GM21825 (cell line): ENCODE data around the gene PGP.
"Not testable (repeated sequence)": the region's sequence is repeated elsewhere in the genome, so short reads cannot be mapped to it uniquely, and the experiment has no call there.

Experiments
- ATAC-seq: cut with Tn5 transposase; IDR thresholded peaks from one replicate; pipeline ENCODE4 v1.9.1; 2021; ENCODE audit warnings: mild to moderate bottlenecking, moderate library complexity; ENCODE audit not compliant: unreplicated experiment

The PGP gene, protein sequence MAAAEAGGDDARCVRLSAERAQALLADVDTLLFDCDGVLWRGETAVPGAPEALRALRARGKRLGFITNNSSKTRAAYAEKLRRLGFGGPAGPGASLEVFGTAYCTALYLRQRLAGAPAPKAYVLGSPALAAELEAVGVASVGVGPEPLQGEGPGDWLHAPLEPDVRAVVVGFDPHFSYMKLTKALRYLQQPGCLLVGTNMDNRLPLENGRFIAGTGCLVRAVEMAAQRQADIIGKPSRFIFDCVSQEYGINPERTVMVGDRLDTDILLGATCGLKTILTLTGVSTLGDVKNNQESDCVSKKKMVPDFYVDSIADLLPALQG

DNA sequence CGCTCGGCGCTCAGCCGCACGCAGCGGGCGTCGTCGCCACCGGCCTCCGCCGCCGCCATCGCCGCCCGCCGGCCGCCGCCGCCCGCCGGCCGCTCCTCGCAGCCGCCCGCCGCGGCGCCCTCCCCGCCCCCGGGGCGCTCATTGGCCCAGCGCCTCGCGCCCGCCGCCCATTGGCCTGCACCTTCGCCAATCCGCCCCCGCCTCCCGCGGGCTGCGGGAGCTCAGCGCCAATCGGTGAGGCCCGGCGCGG, at the start of gene PGP:
Gene PGP, minus strand, starts transcription at position 122 of the 250 bp plus-strand sequence. Its CDS starts 63 bp downstream, at position 59.
- peak; percentile 69 for ATAC-seq

DNA sequence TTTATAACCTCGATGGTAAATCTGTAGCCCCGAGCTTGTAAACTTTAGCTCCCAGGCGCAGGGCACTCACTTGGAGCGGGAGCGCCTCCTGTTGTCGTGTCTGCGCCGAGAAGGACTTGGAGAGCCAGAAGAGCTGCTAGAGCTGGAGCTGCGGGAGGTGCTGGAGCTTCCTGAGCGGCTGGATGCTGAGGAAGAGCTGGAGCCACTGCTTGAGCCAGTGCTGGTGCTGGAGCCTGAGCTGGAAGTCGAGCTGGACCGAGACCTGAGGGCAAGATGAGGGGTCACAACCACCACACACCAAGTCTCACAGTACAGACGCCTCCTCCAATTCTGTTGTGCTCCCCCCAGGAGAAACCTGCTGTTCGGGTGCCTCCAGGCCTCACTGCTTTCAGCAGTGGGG, 48.4 kb upstream of the PGP start:
- not testable (repeated sequence) for ATAC-seq

DNA sequence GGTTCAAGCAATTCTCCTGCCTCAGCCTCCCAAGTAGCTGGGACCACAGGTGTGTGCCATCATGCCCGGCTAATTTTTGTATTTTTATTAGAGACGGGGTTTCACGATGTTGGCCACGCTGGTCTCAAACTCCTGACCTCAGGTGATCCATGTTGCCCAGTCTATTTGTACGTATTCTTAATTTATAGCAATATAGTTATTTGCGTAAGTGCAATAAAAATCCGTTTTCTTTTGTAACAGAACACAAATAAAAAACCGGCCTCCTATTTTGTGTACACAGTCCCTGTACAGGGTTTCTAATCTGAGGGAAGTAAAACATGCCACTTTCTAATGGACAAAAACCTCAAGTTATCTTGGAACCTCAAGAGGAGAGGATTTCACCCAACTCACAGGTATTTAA, 45.6 kb upstream of the PGP start:
- no peak for ATAC-seq

DNA sequence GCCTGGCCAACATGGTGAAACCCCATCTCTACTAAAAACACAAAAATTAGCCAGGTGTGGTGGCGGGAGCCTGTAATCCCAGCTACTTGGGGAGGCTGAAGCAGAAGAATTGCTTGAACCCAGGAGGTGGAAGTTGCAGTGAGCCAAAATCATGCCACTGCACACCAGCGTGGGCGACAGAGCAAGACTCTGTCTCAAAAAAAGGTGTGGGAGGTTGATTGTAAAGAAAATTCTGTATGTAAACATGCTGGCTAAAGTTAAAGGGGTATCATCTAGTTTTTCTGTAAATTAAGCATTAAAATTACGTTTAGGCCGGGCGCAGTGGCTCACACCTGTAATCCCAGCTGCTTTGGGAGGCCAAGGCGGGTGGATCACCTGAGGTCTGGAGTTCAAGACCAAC, 43.9 kb upstream of the PGP start:
- not testable (repeated sequence) for ATAC-seq

DNA sequence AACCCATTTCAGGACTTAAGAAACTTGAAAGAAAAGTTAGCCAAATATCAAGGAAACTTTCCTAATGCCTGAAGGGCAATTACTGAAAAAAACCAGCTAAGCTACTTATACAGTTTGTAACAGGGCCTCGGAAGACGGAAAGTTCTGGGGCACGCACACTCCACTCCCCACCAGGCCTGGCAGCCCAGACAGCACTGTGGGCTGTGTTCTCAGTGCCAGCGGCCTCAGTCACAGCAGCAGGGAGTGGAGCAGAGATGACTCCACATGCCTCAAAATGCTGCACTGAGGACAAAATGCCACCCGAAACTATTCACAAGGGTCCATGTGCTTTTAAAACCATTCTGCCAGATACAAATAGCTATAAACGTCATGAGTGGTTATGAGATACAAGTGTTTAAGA, 43.1 kb upstream of the PGP start:
- ATAC-seq, result no peak

DNA sequence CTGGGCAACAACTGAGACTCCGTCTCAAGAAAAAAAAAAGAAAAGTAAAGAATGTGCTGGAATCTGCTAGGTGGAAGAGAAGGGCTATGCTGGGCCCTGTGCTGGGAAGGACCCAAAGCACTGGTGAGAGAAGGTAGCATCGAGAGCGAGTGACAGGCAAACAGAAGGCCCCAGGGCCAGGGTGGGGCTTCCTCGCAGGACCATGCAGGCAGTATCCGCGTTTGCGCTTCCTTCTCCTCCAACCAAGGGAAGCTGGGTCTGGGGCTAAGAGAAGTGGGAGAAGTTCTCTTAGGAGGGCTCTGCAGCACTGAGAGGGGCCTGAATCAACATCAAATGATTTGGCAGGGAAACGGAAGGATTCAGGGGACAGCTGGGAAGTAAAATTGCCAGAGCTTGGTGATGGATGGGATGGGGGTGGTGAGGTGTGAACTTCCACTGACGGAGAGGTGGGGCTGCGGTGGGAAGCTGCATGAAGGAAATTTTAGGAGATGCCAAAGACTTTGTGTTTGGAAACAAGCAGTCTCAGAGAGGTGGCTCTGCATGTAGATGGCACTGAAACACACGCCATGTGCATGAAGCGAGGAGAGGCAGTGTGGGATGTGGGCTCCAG, 42.0 kb upstream of the PGP start:
- no peak for ATAC-seq

DNA sequence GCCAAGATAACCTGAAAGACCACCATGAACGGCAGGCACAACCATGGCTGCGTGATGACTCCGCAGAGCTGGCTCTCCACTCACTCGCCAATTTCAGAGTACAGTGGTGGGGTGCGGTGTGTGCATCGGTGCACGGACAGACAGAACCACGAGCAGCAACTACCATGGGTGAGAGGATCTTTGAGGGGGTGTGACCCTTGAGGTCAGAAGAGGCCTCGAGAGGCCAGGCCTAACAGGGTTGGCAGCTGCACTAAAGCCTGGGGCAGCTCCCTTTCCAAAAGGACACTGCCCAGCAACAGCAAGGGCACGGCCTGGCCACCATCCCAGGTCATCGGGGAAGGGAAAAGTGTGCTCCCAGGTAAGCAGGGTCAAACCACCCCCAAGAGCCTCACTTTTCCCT, 38.7 kb upstream of the PGP start:
- no peak for ATAC-seq

DNA sequence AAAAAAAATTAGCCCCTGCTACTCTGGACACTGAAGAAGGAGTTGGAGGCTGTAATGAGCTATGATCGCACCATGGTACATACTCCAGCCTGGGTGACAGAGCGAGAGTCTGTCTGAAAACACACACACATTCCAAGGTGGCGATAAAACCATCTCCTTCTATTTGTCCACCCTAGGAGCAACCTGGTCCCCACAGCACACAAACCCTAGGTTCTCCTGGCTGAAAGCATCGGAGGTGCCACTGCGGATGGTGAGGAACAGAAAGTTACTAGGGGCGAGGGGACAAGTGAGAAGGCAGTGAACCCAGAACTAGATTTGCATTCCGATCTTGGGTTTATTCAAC, 38.1 kb upstream of the PGP start:
- ATAC-seq, result no peak

DNA sequence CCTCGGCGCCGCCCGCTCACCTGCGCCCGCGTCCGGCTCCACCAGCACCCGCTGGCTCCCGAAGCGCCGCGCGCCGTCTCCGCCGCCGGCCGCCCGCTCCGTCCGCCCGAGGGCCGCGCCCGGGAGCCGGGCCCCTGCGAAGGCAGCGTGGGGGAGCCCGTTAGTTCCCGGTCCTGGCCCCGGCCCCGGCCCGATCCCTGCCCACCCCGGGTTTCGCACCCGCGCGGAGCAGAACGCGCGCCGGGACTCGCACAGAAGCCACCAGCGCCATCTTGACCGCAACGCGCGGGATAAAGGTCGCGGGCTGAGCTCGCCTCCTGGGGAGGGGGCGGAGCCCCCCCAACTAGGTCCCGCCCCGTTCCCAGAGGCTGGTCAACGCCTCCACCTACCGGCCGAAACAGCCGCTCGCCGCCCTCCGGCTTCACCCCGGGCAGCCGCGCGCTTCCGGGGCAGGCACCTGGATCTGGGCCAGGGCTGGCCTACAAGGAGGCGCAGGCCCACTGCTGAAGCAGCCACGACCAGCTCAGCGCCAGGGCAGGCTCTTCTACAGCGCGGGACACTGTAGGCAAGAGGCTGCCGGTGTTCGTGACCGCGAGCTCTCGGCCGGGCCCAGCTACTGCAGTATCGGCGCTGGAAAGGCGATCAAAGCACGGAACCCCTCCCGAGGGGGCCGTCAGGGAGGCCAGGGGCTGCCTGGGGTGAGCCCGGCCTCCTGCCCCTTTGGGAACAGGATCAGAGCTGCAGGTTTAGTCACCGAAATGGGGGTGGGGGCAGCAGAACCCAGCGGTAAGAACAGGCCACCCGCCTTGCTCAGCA, 36.9 kb upstream of the PGP start, which contains the start of gene ECI1:
Gene ECI1, minus strand, starts transcription at position 292 of the 816 bp plus-strand sequence. Its CDS starts 21 bp downstream, at position 271.
- ATAC-seq, result peak; percentile 88

DNA sequence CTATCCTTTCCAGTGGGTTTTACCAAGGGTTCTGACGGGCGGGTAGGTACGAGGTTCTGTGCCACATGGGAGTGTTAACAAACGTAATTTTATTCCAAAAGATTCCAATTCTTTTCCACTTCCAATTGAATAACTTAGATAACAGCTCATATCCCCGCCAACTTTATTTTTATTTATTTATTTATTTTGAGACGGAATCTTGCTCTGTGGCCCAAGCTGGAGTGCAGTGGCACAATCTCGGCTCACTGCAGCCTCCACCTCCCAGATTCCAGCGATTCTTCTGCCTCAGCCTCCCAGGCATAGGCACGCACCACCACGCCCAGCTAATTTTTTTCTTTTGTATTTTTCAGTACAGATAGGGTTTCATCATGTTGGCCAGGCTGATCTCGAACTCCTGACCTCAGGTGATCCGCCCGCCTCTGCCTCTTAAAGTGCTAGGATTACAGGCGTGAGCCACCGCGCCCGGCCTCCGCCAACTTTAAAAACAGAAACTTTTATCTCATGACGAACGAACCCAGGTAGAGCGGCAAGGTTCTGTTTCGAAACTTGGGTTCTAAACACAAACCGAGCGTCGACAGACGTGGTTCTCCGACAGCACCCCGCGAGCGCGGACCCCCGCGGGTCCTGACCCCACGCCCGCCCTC, 36.1 kb upstream of the PGP start:
- ATAC-seq, result no peak

DNA sequence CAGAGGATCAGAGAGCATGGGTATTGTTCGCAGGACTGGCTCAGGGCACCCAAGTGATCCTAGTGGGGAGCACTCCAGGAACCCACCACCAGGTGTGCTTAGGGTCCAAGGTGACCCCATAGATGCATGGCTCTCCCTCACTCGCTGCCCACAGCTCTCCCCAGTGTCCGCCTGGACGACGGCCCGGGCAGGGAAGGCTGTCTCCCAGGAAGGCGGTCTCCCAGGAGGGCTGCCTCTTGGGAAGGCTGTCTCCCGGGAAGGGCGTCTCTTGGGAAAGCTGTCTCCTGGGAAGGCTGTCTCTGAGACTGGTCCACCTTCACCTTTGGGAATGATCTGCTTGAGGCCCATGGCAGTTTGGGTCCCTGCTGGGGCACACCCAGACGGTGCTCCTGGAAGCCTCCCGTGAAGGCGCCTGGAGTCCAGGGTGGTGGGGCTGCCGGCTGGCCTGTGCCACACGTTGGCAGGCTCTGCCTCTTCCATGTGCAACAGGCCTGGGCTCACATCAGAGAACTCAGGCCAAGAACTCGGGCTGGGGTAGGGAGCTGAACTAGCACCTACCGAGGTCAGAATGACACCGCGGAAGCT, 31.8 kb upstream of the PGP start:
- no peak for ATAC-seq

DNA sequence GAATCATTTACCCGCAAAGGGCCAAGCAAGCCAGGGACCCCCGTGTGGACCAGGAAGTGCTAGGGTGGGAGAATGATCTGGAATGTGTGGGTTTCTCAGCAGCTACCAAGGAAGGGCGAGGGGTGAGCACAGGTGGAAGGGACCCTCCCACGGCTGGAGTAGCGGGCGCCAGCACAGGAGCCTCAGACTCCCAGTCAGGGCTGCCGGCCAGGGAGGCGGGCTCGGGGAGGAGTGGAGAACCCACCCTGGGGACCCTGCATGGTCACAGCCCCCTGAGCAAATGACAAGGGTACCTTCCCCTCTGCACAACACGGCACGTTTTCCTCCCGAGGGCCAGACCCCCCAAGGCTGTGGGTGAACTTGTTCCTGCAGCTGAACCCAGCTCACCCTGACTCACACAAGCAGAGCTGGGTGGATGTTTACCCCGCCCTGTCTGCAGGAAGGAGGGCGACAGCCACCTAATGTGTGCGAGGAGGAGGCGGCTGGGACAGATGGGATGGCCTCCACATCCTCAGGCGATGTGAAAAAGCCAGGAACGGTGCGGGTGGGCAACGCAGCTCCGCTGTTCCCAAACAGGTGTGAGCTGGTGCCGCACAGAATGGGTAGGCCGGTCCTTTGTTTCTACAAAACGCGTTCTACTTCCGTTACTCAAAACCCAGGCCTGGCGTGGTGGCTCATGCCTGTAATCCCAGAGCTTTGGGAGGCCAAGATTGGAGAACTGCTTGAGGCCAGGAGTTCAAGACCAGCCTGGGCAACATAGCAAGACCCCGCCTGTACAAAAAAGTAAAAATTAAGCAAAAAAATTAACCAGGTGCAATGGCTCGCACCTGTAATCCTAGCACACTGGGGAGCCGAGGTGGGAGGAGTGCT, 30.5 kb upstream of the PGP start:
- ATAC-seq, result no peak

DNA sequence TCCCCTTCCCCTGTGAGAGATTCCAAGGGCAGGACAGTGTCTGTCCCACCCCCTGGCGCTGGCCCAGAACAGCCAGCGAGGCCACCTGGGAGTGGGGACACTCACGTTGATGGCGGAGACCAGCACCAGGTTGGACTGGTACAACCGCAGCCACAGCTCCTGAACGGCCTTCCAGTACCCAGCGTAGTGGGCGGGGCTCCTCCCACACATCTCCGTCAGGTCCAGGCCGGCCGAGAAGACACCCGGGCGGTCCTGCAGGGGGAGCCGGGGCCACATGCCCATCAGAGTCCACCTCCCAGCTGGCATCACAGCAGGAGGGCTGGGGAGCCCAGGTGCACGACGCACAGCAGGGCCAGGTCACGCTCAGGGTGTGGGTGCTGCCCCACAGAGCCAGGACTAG, 29.7 kb upstream of the PGP start:
- ATAC-seq, result no peak

DNA sequence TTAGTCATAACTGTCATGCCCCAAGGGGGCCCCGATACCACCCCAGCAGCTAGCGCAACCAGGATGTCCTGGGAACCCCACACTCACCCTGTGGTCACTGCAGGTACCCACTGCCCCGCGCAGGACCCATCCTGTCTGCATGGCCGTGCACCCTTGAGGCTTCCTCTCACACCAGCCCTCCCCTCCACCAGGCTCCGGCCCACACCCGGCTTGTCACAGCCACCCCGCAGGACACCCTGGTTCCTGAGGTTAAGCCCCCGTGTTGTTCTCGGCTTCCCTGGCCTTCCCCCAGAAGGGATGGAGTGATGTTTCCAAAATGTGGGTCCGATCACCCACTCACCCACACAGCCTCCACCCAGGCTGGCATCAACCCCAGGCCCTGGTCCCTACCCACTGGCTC, 29.1 kb upstream of the PGP start:
- no peak for ATAC-seq

DNA sequence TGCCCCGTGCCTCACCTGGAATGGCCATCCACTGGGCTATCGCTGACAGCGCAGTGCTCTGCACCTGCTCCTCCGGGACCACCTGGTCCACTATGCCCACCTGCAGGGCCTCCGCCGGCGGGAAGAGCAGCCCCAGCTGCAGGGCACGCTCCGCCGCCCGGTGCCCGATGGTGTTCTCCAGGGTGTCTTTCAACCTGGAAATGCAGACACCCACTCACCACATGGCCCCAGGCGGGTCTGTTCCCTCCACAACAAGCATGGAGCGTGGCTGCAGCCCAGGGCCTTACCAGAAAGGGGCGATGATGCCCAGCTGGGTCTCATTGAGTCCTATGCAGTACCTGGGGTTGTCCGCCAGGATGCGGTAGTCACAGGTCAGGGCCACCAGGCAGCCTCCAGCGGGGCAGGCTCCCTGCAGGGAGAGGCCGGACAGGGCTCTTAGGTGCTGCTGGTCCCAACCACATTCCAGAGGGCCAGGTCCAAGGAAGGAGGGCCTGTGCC, 28.4 kb upstream of the PGP start:
- no peak for ATAC-seq

DNA sequence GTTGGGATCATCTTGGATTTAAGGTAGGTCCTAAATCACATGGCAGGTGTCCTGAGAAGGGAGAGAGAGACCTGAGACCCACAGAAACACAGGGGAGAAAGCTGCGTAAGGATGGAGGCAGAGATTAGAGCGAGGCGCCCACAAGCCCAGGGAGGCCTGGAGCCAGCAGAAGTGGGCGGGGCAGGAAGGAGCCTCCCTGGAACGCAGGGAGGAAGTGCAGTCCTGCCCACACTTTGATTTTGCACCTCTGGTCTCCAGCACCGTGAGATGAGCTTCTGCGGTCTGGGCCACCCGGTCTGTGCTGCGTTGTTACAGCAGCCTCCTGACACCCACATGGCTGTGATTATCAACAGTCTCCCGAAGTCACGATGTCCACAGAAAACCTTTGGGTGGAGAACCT, 28.0 kb upstream of the PGP start:
- ATAC-seq, result no peak

DNA sequence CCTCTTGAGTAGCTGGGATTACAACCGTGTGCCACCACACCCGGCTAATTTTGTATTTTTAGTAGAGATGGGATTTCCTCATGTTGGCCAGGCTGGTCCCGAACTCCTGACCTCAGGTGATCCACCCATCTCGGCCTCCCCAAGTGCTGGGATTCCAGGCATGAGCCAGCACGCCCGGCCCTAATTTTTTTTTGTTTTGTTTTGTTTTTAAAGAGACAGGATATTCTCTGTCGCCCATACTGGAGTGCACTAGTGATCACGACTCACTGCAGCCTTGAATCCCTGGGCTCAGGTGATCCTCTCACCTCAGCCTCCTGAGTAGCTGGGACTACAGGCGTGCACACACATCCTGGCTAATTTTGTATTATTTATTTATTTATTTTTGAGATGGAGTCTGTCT, 25.7 kb upstream of the PGP start:
- not testable (repeated sequence) for ATAC-seq

DNA sequence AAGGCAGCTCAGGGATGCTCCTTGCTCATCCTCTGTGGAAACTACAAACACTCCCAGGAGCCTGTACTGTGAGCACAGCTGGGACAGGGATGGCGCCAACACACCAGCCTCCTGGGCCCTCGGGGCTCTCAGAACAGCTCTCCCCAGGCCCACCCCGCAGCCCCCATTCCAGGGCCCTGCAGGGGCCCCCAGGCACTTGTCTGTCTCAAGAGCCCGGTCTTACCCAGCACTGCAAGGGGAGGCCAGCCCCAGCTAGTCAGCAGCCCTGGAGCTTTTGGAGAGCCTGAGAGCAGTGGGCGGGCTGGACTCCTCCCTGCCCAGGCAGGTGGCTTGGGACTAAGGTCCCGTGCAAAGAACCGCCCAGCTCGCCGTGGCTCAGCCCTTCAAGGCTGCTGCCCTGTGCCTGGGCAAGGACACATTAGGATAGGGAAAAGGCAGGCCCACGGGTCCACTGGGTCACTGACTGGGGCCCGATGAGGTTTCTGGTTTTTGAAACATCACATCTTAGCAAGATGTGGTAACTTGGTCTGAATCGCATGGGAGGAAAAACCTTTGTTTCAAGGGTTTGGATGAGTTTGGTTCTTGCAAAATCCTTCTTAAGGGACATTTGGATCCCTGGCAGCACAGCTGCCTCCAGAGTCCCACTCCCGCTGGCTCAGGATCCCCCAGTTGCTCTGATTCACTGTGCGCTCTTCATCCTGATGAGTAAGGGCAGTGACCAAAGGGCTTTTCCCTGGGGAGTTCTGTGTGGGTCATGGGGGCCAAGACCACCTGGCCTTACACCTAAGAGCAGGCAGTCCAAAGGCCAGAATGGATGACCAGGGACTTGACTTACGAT, 24.4 kb upstream of the PGP start:
- ATAC-seq, result no peak

DNA sequence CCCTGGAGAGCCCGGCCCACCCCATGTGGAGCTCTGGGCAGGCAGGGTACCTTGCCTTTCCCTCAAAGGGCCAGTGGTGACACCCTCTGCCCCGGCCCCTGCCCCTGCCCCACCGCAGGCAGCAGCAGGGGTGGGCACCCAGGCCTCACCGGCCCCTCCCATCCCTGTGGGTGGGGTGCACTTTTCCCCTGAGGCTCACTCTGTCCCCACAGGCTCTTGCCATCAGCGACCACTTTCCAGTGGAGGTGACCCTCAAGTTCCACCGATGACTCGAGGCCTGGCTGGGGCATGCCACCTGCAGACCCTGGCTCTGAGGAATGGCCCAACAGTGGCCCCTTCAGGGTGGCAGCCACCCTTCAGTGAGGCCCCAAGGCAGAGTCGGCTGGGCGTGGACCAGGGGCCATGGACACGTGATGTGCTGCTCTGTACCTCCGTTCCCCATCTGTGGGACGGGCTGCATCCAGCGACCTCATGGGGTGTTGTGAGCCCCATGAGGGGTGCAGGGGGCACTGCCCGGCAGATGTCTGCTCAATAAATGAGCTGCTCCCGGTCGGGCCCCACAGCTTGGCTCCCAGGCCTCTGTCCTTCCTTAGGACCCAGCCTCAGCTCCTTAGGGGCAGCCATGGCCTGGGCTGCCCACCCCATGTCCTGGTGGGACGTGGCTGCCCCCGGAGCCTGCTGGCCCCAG, 23.7 kb upstream of the PGP start:
- no peak for ATAC-seq
